Activated CD4-positive, CD25-positive, alpha-beta regulatory T cell treated with anti-CD3 and anti-CD28 coated beads, Interleukin-2, amount 50 U/mL, for 24 hours (primary cell): Measurements from ENCODE around the gene ACSF2.
A peak's percentile ranks its signal among the peaks of the same experiment; 100 is the strongest.

Source experiments
- ATAC-seq, 2 donors: fragments of 150-1000 bp; cut with Tn5 transposase; one replicate each; pipeline ENCODE4 v1.10.0; 2021; ENCODE audit warnings: mild to moderate bottlenecking in 1 of 2, moderate library complexity in 1 of 2

ACSF2 gene

GRCh38 chr17:50502301-50502990 lies 76.4 kb downstream of the ACSF2 start:
- no peak for ATAC-seq

- ATAC-seq = no peak
Observed at GRCh38 chr17:50505591-50506130, 79.6 kb downstream of the ACSF2 start.

GRCh38 chr17:50506298-50506697 lies 80.3 kb downstream of the ACSF2 start:
- no peak for ATAC-seq

GRCh38 chr17:50507871-50508572 lies 82.0 kb downstream of the ACSF2 start, which contains the start of gene MYCBPAP:
MYCBPAP (plus strand) TSS chr17:50508439; CDS start chr17:50508675, 236 bp downstream.
- peak; percentile 56 to 57 for ATAC-seq

- no peak for ATAC-seq
Observed at GRCh38 chr17:50508573-50509460, 82.8 kb downstream of the ACSF2 start.

- peak; percentile 86 to 88 for ATAC-seq
Observed at GRCh38 chr17:50511058-50511457, 85.0 kb downstream of the ACSF2 start.

- ATAC-seq = no peak
Observed at GRCh38 chr17:50513495-50513894, 87.5 kb downstream of the ACSF2 start.

- ATAC-seq = no peak
Observed at GRCh38 chr17:50514388-50514787, 88.4 kb downstream of the ACSF2 start.

GRCh38 chr17:50514936-50515702 lies 89.1 kb downstream of the ACSF2 start:
- no peak for ATAC-seq

GRCh38 chr17:50517011-50517410 lies 91.0 kb downstream of the ACSF2 start:
- ATAC-seq = no peak

GRCh38 chr17:50517504-50518383 lies 91.7 kb downstream of the ACSF2 start:
- ATAC-seq = no peak

GRCh38 chr17:50518384-50519023 lies 92.5 kb downstream of the ACSF2 start:
- ATAC-seq = no peak

GRCh38 chr17:50519141-50519834 lies 93.3 kb downstream of the ACSF2 start:
- ATAC-seq = no peak

- no peak for ATAC-seq
Observed at GRCh38 chr17:50520483-50520882, 94.5 kb downstream of the ACSF2 start.

- no peak for ATAC-seq
Observed at GRCh38 chr17:50521514-50521913, 95.5 kb downstream of the ACSF2 start.

- no peak for ATAC-seq
Observed at GRCh38 chr17:50522766-50523165, 96.7 kb downstream of the ACSF2 start.

- ATAC-seq = no peak
Observed at GRCh38 chr17:50523208-50523607, 97.2 kb downstream of the ACSF2 start.
